Fibroblast of peridontal ligament (primary cell): ENCODE data around the gene ACSM2B.
"Not testable (repeated sequence)": the region's sequence is repeated elsewhere in the genome, so short reads cannot be mapped to it uniquely, and the experiment has no call there.

ENCODE experiments used
- DNase-seq: peaks from one replicate; pipeline ENCODE4 v3.0.0-alpha.2; 2010; ENCODE audit errors: extremely low read depth

ACSM2B gene

DNA sequence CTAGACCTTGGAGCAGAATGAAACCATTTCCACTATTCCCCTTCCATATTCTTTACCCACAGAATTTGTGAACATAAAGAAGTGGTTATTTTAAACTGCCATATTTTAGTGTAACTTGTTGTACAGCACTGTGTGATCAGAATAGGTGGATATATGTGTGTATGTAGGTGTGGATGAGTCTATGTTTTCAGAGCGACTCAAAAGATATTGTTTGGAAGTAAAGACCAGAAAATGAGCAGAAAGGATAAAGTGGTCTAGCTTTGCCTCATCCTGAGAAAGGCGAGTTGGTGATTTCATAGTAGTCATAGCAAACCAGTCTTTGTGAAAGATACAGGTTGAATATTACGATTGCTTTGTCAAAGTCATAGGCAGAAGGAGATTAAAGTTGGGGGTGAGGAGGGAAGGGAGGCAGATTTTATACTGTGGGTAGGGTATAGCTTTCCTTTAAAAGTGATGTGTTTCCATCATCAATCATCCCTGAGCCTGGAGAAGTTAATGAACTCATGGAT is 43.8 kb downstream of the ACSM2B start:
- DNase-seq: not testable (repeated sequence)

DNA sequence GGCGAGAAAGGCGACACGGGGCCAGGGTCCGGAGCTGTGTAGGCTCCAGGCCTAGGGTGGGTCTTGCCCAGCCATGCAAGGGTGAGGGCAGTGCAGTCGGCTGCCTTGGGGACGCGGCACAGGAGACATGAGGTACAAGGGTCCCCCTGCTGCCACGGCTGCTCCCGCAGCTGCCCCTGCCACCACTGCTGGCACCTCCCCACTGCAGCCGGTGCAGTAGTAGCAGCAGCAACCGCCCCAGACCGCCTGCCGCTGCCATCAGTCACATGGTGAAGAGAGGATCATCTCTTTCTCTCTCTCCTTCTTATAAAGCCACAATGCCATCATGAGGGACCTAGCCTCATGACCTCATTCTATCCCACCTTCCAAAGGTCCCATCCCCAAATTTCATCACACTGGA is 44.4 kb downstream of the ACSM2B start:
- DNase-seq: not testable (repeated sequence)

DNA sequence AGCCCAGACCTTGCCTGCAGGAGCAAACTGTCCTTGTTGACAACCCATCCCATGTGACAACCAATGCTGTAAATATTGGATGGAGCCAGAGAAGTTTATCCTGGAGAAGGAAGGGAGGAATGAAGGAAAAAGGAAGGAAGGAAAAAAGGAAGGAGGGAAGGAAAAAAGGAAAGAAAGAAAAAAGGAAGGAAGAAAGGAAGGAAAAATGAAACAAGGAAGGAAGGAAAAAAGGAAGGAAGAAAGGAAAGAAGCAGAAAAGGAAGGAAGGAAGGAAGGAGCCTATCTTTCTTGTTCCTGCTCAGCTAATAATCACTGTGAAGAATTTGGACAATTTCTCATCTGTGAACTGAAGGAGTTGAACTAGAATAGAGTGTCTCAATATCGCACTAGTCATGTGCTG is 56.1 kb downstream of the ACSM2B start:
- DNase-seq: no peak

DNA sequence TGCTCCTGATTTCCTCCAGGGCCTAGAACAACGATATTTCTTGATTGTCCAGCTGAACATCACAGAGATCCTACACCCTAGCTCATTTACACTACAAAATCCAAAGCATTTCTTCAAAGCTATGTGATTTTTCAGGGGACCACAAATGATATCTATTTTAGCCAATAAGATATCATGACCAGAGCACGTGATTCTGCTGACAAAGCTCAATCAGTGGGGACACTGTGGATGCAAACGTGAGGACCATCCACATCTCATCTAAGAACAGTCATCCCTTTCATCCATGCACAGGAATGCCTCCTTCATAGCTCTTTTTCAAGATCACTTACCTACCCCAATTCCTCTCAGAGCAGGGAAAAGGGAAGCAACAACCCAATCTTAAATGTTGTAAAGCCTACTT is 56.9 kb downstream of the ACSM2B start:
- no peak for DNase-seq

DNA sequence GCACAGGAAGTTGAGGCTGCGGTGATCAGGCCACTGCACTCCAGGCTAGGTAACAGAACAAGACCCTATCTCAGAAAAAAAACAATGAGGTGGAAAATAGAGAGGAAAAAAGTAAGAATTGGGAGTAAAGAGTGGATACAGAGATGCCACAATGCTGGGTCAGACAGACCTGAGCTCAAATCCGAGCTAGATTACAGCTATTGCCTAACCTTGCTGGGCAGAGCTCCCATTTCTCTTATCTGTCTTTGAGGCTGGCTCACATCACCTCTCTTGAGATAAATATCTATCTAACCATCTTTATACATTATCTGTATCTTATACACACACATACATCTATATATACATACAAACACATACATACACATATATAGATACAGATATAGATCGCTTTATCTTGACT is 59.0 kb downstream of the ACSM2B start:
- no peak for DNase-seq

DNA sequence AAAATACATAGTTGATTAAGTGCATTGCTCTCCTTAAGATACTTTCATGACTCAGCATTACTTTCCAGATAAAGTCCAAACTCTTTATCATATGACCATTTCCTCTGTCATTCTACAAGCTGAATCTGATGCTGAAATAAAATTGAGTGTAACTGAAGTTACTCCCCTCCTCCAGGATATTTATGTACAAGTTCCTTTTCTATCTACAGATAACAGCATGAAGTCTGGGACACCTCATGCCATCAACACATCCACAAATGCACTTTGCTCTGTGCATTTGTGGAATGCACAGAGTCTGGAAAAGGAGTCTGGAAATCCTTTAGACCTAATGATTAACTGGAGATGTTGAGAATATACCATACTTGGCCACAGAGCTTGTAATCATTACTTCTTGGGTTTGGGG is 60.5 kb downstream of the ACSM2B start:
- no peak for DNase-seq

DNA sequence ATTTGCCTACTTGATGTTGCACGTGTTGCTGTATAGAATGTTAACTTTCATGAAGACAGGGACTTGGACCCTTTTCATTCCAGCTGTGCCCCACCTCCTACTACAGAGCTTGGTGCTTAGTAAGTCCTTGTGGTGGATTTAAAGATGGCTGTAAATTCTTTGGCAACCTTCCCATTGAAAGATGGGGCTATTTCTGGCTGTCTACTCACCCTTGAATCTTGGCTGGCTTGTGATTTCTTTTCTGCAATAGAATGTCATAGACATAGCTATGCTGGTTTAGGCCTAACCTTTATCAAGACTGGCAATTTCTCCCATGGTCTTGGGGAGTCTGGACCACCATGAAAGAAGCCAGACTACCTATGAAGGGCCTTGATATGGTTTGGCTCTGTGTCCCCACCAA is 65.8 kb downstream of the ACSM2B start:
- no peak for DNase-seq

DNA sequence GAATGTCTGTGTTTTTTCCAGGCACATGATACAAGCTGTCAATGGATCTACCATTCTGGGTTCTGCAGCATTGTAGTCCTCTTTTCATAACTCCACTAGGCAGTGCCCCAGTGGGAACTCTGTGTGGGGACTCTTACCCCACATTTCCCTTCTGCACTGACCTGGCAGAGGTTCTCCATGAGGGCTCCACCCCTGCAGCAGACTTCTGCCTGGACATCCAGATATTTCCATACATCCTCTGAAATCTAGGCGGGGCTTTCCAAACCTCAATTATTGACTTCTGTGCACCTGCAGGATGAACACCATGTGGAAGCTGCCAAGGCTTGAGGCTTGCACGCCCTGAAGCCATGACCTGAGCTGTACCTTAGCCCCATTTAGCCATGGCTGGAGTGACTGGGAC is 68.9 kb downstream of the ACSM2B start:
- DNase-seq: no peak

DNA sequence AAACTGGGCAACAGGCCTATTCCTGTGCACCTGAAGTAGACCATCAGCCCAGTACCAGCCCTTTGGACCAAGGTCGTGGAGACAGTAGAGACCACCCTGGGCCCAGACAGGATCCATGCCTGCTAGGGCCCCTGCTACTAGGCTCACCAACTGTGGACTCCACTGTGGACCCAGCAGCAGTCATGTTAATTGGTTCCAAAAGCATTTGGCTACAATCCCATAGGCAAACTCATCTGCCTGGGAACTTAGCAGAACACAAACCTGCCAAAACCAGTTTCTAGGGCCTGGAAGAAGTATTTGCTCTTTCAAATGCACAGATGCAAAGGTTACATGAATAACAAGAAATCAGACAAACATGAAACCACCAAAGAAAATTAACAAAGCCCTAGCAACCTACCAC is 71.7 kb downstream of the ACSM2B start:
- DNase-seq: no peak

DNA sequence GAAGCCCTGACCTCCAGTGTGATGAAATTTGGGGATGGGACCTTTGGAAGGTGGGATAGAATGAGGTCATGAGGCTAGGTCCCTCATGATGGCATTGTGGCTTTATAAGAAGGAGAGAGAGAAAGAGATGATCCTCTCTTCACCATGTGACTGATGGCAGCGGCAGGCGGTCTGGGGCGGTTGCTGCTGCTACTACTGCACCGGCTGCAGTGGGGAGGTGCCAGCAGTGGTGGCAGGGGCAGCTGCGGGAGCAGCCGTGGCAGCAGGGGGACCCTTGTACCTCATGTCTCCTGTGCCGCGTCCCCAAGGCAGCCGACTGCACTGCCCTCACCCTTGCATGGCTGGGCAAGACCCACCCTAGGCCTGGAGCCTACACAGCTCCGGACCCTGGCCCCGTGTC is 84.7 kb downstream of the ACSM2B start:
- DNase-seq: not testable (repeated sequence)

DNA sequence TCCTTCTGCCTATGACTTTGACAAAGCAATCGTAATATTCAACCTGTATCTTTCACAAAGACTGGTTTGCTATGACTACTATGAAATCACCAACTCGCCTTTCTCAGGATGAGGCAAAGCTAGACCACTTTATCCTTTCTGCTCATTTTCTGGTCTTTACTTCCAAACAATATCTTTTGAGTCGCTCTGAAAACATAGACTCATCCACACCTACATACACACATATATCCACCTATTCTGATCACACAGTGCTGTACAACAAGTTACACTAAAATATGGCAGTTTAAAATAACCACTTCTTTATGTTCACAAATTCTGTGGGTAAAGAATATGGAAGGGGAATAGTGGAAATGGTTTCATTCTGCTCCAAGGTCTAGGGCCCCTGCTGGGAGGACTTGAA is 85.2 kb downstream of the ACSM2B start:
- DNase-seq: not testable (repeated sequence)
